NCI-H2081 (cell line): ENCODE data around the gene XAB2.
A peak's percentile ranks its signal among the peaks of the same experiment; 100 is the strongest.
"Not testable (repeated sequence)": the region's sequence is repeated elsewhere in the genome, so short reads cannot be mapped to it uniquely, and the experiment has no call there.

Experiments
- DNase-seq, 2 experiments: peaks; one replicate each; lab custom pipeline; 2025; lab: John Stamatoyannopoulos, UW

The XAB2 gene

GRCh38 chr19:7648265-7649014, 19.1 kb upstream of the XAB2 start:
- DNase-seq: no peak

- no peak for DNase-seq
Measured at GRCh38 chr19:7647156-7647555, 17.8 kb upstream of the XAB2 start.

GRCh38 chr19:7646426-7646700, 17.0 kb upstream of the XAB2 start:
- DNase-seq: no peak

- no peak for DNase-seq
Measured at GRCh38 chr19:7645656-7646425, 16.5 kb upstream of the XAB2 start.

- DNase-seq: no peak
Measured at GRCh38 chr19:7645163-7645562, 15.8 kb upstream of the XAB2 start.

- DNase-seq: no peak
Measured at GRCh38 chr19:7644550-7644877, 15.2 kb upstream of the XAB2 start.

- not testable (repeated sequence) for DNase-seq
Measured at GRCh38 chr19:7643629-7644549, 14.5 kb upstream of the XAB2 start.

- DNase-seq: no peak
Measured at GRCh38 chr19:7643031-7643415, 13.7 kb upstream of the XAB2 start.

GRCh38 chr19:7642295-7643030, 13.1 kb upstream of the XAB2 start:
- no peak for DNase-seq

- DNase-seq: no peak
Measured at GRCh38 chr19:7641290-7642276, 12.2 kb upstream of the XAB2 start.

- no peak for DNase-seq
Measured at GRCh38 chr19:7640803-7641202, 11.5 kb upstream of the XAB2 start.

GRCh38 chr19:7639863-7640348, 10.6 kb upstream of the XAB2 start:
- DNase-seq: no peak

- no peak for DNase-seq
Measured at GRCh38 chr19:7638802-7639465, 9.6 kb upstream of the XAB2 start.

- DNase-seq: no peak
Measured at GRCh38 chr19:7637374-7638256, 8.3 kb upstream of the XAB2 start.

- DNase-seq: peak; percentile 73 to 76
Measured at GRCh38 chr19:7636691-7637373, 7.5 kb upstream of the XAB2 start, which contains the start of gene STXBP2. STXBP2 (plus strand) TSS chr19:7637110; CDS start chr19:7637150, 40 bp downstream.

GRCh38 chr19:7636317-7636690, 7.0 kb upstream of the XAB2 start:
- DNase-seq: no peak

- DNase-seq: no peak
Measured at GRCh38 chr19:7635670-7636069, 6.3 kb upstream of the XAB2 start.

- no peak for DNase-seq
Measured at GRCh38 chr19:7633698-7634097, 4.4 kb upstream of the XAB2 start, which contains the start of gene PCP2. PCP2 (minus strand) TSS chr19:7633719; CDS start chr19:7633457, 262 bp downstream.
